Right renal pelvis (tissue), 4 donors: ENCODE results near the gene BCL11B. TPM values are rescaled to one million over a fixed set of nuclear protein-coding genes. Genes with fewer than 3 reads are reported as not detected.

Experiments used
- DNase-seq, 4 donors: peaks; one replicate each; pipeline ENCODE4 v3.0.0-alpha.2; 2013; ENCODE audit warnings: low read depth in 4 of 4, low spot score in 3 of 4, missing footprints in 1 of 4
- polyA plus RNA-seq, 4 donors: library from polyadenylated mRNA; unstranded; fragments of 120-200 nt; gene quantifications; one replicate each; pipeline ENCODE4 v1.2.1, GENCODE V29; 2013; ENCODE audit not compliant: insufficient read length in 4 of 4

Gene BCL11B
- polyA plus RNA-seq, 4 donors, result 2.3 to 2.6 (median 2.4) TPM

DNA sequence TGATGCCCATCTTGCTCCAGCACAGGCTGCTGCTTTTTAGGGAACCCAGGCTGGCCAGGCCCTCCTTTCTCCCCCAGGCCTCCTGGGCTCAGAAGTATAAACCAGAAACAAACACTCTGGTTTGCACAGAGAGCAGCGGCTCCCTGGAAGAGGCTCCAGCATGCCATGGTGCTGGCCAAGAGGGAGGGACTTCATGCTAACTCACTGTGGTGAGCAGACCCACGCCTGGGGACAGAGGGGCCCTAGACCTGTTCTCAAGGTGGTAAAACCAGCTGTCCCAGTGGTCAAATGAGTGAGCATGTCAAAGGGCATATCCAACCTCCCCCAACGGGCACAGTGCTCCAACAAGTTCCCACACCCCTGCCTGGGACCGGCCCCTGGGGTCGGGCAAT, 15.5 kb downstream of the BCL11B start:
- DNase-seq, result no peak

DNA sequence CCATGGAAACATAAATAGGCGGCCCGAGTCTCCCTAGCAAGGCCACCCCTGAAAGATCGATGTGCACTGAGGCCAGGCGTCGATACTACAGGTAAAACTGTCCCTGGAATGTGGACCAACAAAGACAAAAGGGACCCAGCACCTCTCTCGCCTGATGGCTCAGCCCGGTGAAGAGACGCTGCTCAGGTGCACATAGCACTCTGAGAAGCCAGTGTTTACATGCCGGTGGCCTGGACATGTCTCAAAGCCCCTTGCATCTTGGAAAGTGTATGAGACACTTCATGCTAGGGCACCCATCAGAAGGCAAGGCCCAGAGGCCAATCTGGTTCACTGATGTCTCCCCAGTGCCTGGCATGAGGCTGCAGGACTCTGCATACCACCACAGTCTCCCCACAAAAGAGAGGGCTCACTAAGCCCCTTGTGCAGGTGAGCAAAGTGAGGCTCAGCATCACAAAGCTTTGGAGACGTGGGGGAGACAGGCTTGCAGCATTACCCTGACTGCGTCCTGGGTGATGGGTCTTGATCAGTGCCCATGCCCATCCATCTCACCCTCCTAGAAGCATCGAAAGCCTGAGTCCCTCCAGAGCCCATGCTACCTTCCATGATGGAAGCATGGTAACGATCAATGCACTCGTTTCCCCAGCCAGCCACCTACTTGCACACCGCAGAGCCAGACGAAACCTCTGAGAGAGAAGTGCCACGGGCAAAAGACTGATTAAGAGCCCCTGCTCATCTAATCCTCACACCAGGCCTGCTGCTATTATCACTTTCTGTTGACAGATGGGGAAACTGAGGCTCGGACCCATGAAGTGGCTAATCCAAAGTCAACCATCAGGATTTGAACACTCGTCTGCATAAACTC, 16.1 kb downstream of the BCL11B start:
- no peak for DNase-seq

DNA sequence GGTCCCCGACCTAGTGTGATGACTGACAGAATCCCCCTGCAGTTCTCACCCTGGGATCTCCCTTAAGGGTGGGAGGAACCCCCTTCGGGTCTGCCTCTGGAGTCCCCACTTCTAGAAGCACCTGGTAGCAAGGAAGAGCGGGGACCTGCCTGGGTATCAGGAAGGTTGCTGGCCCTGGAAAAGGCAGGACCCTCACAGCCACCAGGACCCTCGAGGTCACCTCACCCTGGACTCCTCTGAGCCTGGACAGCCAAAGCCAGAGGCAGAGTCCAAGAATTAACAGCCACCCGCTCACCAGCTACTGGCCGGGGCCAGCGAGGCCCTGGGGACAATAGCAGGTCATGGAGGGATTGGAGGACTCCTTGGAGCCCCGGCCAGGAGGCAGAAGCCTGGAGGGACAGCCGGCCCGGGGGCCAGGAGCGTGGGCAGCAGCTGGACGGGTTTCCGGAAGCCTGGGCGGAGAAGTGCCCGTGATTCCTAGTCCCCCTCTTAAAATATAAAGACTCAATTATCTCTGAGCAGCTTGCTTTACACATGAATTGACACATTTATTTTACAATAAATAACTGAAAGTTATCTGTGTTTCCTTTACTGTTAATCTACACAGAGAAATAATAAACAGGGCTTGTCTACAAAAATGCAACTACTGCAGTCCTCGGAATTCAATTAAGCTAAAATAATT, 17.5 kb downstream of the BCL11B start:
- no peak for DNase-seq

DNA sequence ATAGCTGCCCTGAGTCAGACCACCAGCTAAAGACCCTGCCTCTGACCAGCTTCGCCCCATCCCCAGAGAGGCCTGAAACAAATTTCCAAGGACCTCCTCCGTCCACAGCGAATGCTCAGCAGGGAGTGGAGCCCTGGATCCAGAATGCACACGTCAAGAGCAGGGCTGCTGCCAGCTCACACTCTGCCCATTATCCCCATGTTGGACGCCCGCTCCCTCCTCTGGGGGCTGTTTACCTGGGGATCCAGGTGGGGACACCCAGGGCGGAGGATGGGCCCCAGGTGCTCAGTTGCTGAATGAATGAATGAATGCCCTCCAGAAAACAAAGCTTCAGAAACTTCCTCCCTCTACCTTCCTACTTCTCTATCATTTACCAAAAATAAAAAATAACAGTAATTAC, 18.1 kb downstream of the BCL11B start:
- DNase-seq, result no peak

DNA sequence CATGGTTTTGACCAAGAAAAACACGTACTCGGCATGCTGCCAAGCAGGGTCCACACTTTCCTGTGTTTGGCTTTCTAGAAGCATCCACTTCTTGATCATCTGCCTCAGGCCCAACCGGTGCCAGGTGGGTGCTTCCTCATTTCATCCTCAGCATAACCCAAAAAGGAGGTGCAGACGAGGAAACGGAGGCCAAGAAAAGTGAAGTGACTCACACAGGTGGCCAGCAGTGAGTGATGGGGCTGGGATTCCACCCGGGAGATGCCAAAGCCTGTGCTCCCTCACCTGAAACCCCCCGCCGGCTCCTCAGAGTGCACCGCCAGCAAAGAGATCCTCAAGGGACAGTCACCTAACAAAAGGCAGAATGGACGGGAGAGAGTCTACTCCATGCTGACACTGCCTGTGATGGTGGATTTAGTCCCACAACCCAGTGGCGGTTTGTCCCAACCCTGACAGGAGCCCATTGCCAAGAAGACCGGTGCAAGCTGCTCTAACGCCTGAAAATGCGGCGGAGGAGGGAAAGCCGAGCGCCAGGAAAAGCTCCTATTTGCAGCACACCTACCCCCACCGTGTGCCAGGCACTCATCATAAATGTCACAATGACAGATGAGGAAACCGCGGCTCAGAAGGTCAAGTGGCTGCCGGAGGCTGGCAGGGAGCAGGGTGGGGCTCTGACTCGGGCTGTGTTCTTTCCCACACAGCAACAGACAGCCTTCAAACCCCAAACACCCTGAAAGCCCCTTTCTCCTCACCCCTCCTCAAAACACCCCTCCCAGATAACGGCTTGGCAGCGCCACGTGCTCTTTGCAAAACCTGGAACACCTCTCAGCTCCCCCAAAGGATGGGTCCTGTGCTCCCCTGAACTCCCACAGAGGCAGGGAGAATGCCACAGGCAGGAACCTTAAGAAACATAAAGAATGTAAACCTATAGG, 18.8 kb downstream of the BCL11B start:
- DNase-seq, result no peak

DNA sequence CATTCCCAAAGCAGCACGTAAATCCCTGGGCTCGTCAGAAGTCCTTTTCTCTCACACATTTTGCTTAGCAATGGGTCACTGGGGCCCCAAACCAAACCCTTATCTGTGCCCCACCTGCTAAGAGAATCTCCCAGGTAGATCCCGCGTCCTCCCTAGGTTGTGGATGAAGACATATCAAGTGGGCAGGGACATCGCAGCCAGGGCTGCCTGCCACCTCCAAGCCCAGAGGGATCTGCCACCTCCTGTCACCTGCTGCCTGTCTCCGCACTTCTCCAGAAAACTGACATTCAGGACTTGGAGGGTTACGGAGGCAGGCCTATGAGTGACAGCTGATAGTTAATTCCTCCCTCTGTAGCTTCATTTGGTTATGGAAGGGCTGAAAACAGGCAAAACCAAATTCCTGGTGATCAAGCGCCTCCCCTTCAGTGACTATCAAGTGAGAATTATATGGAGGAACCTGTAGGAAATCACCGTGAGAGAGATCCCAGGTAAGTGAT, 19.5 kb downstream of the BCL11B start:
- DNase-seq, result no peak

DNA sequence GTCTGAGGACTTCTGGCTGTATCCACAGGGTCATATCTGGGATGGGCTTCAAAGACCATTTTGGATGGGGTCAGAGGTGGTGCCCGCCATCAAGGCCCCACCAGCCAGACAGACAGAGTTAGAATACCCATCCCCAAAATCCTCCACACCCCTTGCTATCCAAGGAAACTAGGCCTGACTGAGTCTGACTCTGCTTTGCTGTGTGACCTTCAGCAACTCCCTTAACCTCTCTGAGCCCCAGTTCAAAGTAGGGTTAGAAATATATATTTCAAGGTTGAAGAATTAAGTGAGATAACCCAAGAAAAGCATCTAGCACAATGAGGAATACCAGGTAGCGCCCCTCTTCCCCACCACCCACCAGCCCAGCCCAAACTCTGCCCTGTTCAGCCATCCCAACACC, 20.3 kb downstream of the BCL11B start:
- no peak for DNase-seq

DNA sequence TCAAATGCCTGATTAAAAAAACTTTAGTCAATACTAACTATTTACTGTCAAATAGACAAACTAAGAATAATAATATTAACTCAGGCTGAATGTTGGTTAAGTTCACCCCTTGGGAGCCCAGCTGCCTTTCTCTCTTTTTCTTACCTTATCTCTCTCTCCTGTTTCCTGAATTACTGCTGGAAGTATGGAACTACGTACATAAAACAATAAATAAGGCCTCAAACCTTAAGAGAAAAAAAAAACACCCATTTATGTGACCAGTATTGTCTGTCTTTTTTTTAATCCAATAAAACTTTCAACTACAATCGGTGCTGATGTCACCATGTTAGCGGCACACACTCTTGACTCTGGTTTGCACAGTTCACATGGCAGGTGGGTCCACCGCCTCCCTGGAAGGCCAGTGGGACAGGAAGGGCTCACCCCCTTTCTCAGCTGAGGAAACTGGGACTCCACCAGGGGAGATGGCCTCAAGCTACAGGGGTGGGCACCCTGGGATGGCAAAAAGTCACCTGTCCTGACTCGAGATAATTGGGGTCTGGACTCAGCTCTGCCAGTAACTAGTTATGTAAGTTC, 21.3 kb downstream of the BCL11B start:
- no peak for DNase-seq

DNA sequence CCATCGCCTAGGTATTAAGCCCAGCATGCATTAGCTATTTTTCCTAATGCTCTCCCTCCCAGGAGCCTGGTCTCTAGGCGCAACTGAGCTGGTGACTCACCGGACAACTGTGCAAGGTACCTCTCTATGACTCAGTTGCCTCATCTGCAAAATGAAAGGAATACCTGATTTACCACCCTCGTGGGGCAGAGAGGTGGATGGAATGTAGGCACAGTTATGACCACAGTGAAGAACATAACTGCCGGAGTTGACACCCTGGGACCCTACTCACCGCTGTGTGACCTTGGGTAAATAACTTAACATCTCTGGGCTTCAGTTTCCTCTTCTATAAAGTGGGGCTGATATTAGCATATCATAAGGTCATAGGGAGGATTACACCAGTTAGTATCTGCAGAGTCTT, 22.6 kb downstream of the BCL11B start:
- DNase-seq, result no peak

DNA sequence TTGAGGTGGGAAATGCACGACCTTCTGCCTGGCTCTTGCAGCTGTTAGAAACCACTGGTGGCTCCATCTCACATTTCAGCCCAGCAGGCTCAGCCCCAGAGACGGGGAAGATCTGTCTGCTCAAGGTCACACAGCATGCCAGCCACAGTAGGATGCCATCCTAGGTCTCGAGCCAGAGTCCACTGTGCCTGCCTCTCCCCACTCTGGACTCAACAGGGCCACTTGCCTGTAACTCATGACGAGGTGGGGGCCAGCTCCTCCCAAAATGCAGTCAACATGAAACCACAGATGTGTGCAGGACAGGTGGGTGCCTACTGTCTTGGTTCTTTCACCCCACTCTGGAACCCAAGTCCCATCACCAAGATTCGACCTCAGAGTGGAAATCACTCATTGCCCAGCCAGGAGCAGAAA, 23.2 kb downstream of the BCL11B start:
- no peak for DNase-seq

DNA sequence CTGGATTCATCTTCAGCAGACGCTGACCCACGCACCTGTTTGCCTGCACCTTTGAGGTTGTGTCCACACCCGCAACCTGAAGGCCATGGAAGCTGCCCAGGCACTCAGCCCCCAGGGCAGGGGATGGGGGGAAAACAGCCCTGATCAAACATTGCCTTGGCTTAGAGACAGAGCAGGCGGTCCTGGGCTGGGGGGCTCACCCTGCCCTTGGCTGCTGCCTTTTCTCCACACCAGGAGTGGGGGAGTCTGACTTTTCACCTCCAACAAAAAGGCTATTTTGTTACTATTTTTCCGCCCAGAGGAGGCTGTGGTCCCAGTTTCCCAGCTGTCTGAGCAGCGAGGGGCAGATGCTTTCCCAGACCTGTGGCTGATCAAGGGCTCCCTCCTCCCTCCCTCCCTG, 24.2 kb downstream of the BCL11B start:
- no peak for DNase-seq

DNA sequence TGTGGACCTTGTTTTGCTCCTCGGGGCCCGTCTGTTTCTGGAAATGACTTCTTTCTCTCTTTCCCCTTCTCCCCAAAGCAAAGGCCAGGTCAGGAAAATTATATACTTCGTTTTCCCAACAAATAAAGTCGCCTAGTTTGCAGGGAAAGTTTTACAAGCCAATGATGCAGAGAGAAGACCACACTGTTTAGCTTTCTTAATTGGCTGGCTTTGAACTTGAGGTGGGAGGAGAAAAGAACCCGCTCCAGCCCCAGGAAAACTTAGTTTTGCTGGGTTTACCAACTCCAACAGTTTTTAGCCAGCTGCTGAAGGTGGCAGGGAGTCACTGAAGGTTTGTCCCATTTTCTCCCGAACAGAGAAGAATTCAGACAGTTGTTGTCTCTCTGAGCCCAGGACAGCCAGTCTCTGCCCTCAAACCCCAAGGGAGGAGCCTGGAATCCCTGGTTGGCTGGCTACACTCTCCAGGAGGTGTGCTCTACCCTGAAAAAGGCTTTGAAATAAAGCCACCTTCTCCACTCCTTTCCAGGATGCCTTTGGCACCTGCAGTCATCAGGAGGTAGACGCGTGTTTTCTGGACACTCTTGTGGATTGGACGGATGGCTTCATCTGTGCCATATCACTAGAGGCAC, 24.8 kb downstream of the BCL11B start:
- DNase-seq, result no peak

DNA sequence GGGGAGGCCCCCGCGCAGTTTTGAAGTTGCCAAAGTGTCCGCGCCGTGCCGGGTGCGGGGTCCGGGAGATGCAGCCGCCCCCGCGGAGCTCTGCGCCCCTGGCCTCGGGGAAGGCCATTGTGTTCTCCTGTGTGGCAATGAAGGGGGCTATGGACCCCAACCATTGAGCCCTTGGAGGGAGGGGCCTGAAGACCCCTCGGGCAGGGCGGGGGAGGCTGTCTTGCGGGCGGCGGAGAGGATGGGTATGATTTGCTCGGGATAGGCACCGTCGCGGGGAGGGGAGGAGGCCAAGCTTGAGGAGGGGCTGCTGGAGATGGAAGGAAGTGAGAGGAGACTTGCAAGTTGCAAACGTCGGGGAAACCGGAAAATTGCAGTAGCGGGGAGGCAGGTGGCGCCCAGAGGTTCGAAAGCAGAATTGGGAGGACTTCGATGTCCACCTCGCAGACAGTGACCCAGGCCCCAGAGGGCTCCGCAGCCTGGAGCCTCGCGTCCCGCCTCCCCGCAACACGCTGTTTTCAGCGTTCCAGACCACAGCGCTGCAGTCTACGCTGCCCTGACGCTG, 25.4 kb downstream of the BCL11B start:
- no peak for DNase-seq

DNA sequence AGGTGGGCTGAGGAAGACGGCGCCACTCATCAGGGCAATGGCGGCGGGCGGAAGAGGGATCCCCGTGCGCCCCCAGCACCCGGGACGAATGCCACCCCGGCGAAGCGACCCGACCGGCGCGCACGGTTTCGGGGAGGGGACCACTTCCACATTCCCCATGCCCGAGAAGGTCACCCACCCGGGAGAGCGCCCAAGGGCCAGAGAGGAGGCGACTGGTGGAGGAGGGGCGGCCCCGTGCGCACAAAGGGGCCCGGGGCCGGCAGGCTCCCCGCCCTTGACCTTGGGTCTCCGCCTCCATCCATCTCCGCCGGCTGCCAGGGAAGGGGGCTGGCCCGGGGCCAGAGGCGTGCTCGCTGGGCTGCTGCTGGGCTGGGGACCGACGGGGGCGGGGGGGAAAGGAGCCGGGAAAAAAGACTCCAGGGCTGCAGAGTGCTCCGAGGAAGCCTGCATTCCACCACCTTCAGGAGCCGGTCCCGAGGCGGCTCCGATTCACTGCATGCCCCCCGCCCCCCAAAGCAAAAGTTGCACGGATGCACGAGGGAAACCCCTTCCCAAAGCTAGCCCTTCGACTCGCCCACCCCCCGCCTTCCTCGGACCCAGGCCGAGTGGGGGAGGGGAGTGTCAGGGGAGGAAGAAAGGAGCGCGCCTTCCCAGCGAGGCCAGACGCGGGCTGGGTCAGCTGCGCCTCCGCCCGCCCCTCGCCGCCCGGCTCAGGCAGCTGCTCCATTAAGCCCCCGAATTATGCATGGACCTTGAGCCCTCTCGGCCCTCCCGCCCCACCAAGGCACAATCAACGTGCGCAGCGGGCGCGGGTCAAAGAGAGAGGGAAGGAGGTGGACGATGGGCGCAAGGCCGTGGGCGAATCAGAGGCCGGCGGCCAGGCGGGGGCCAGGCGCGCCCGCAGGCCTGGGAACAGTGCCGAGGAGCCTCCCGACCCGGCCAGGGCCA, 26.2 kb downstream of the BCL11B start:
- DNase-seq, result no peak

DNA sequence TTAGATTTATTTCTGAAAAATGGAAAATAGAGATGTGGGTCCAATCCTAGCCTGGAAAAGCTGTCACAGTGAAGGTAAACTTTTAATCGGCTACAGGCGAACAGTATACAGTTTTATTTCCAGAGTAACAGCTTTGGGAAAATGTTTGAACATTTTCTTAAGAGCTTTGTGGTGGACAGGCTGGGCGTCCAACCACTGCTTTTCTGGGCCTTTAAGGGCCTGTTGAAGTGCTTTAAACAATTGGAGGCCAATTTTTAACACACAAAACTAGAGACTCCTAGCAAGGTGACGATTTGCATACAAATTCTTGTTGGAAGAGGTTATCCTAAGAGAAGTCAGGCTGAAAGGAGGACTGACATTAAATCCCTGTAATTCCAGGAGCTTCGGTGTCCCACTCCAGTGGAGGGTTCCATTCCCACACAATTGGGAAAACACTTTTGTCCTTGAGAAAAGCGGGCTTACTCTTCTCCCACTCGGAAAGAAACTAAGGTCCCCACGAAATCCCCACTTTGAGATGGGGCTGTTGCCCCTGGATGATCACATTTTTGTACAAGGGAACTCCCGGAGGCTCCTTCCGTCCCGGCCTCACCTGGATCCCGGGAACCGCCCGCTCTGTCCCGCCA, 26.9 kb downstream of the BCL11B start:
- DNase-seq, result no peak

DNA sequence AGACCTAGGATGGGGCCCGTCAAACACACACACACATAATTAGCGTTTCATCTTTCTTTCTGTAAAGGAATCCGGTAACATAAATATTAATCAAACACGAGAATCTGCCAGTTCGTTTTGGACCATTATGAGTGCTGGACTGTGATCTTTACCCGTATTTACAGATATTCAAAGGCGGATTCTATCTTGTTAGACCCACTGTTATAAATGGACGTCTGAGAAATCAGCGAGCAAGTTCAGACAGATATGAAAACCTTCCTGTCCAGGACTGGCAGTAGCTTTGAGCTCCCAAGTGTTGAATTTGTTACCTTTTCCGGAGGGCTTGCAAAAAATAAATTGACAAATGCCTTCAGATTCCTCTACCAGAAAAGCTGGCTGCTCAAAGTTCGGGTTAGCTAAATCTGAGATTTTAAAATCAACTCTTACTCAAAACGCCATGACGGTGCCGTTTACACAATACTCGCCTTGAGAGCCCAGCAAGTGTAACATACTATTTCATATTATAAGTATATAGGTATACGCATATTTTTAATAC, 27.6 kb downstream of the BCL11B start:
- no peak for DNase-seq

DNA sequence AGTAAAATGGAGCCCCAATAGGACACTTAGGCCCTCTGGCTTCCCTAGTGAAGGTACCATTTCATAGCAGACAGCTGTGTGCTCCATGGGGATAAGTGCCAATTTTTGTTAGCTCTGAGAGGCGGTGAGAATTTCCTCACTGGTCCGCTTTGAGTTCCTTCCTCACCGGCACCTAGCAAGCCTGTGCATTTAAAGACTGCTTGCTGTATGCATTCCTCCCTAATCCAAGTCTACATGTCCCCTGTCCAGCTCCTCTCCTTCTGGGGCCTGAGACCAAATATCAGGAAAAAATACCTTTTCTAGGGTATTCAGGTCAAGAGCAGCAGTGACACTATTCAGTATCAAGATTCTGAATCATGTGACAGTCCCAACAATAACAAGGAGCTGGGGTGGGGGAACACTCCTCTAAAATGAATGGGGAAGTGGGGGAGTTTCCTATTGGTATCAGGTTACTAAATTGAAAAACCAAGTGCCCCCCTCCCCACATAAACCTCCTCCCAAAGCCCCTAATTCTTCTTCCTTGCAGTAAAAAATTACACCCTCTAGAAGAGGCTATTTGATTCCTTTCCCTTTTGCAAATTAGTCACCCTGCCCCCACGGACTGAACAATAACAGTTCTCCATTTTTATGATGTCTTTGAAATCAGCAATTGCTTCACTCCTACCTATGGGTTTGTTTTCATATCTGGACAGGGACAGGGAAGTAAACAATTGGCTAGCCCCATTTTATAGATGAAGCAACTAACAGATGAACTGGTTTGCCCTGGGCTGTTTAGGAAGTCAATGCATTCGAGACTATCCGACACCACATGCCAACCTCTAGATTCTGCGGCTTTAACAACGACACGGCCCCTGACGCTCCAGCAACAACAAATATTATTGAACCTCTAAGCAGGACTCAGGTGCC, 28.9 kb downstream of the BCL11B start:
- no peak for DNase-seq
